ENCODE data around the gene SLC37A1.

Gene SLC37A1

GRCh38 chr21:42484966-42485365, 28.7 kb upstream of the SLC37A1 start:
- no peak overlapping the region for H3K4me3 ChIP-seq (ENCODE audit: low read depth in 1 of 2, low read length in 1 of 2)
- no peaks in the 10 kb centered on the region for H3K27me3 ChIP-seq
- no peak overlapping the region for H3K27ac ChIP-seq
- TF ChIP-seq CTCF (IDR thresholded peaks at IDR 0.05), result no peak
- no peaks in the 10 kb centered on the region for H3K4me1 ChIP-seq (ENCODE audit: control insufficient read depth in 1 of 2, insufficient read depth in 1 of 2, low read depth in 1 of 2, low read length in 1 of 2)
- H3K9me3 ChIP-seq, result no peaks in the 10 kb centered on the region
- H3K36me3 ChIP-seq, result no peaks in the 10 kb centered on the region

DNA sequence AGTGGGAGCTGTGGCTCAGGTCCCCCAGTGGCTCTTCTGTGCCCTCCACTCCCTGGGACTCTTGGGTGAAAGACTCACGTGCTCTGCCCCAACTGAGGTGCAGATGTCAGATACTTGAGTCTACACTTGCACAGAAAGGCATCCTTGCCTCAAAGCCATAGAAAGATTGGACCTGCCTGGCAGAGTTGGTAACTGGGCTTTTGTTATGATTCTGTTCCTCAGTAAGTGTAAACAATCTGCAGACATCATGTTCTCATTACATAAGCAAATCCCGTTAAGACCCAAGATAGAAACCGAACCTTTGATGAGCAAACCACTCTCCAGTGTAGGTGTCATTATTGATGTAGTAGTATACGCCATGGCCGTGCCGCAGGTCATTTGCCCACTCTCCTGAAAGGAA, 27.6 kb upstream of the SLC37A1 start:
- no peak for TF ChIP-seq CTCF (IDR thresholded peaks at IDR 0.05)
- peaks cover 3 to 4% of the 10 kb centered on the region in 2 experiments for H3K4me1 ChIP-seq (ENCODE audit: control insufficient read depth in 1 of 2, insufficient read depth in 1 of 2, low read depth in 1 of 2, low read length in 1 of 2)
- no peak overlapping the region for H3K27ac ChIP-seq
- no peaks in the 10 kb centered on the region for H3K27me3 ChIP-seq
- H3K36me3 ChIP-seq, result no peaks in the 10 kb centered on the region
- H3K9me3 ChIP-seq, result no peaks in the 10 kb centered on the region
- H3K4me3 ChIP-seq (ENCODE audit: low read depth in 1 of 2, low read length in 1 of 2), result no peak overlapping the region

- Histone ChIP-seq H3K27me3 (no peaks in the 10 kb centered on the region), H3K36me3 (no peaks in the 10 kb centered on the region), H3K9me3 (no peaks in the 10 kb centered on the region), H3K4me3 (ENCODE audit: low read depth in 1 of 2, low read length in 1 of 2) (no peak overlapping the region), H3K4me1 (ENCODE audit: control insufficient read depth in 1 of 2, insufficient read depth in 1 of 2, low read depth in 1 of 2, low read length in 1 of 2) (peaks cover 3 to 8% of the 10 kb centered on the region in 2 experiments), H3K27ac (no peak overlapping the region)
- no peak for TF ChIP-seq CTCF (IDR thresholded peaks at IDR 0.05)
Observed at GRCh38 chr21:42486531-42486930, 27.1 kb upstream of the SLC37A1 start.

DNA sequence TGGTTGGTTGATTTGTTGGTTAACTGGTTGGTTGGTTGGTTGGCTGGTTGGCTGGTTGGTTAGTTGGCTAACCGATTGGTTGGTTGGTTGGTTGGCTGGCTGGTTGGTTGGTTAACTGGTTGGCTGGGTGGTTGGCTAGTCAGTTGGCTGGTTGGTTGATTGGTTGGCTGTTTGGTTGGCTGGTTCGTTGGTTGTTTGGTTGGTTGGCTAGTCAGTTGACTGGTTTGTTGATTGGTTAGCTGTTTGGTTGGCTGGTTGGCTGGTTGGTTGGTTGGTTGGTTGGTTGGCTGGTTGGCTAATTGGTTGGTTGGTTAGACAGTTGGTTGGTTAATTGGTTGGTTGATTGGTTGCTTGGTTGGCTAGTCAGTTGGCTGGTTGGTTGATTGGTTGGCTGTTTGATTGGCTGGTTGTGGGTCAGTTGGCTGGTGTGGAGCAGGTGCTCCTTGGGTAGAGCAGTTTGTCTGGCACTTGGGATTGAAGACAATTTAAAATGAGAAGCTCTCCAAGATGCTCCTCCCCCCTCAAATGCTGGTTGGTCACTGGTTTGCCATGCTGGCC, 24.6 kb upstream of the SLC37A1 start:
- H3K4me3 ChIP-seq (ENCODE audit: low read depth in 1 of 2, low read length in 1 of 2), result no peak overlapping the region
- H3K9me3 ChIP-seq, result no peaks in the 10 kb centered on the region
- TF ChIP-seq CTCF (IDR thresholded peaks at IDR 0.05), result no peak
- no peaks in the 10 kb centered on the region for H3K27me3 ChIP-seq
- no peak overlapping the region for H3K27ac ChIP-seq
- no peaks in the 10 kb centered on the region for H3K36me3 ChIP-seq
- H3K4me1 ChIP-seq (ENCODE audit: control insufficient read depth in 1 of 2, insufficient read depth in 1 of 2, low read depth in 1 of 2, low read length in 1 of 2), result peaks cover 15 to 20% of the 10 kb centered on the region in 2 experiments

DNA sequence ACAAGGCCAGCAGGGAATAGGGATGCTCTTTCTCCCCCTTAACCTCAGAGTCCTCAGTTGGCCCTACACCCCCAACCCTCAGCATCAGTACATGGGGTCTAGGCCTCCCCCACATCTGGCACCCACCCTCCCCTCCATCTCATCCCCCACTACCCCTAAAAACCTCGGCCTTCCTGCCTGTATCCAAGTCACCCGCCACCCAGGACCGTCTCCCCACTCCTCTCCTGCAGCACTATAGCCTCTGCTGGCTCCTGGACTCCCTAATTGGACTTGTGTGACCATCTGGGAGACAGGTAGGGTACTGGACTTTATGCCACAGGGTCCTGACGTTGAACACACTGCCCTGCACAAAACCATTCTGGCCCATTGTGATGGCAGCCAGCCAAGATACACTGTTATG, 23.7 kb upstream of the SLC37A1 start:
- Histone ChIP-seq H3K4me3 (ENCODE audit: low read depth in 1 of 2, low read length in 1 of 2) (no peak overlapping the region), H3K27me3 (no peaks in the 10 kb centered on the region), H3K9me3 (no peaks in the 10 kb centered on the region), H3K4me1 (ENCODE audit: control insufficient read depth in 1 of 2, insufficient read depth in 1 of 2, low read depth in 1 of 2, low read length in 1 of 2) (peaks cover 15 to 20% of the 10 kb centered on the region in 2 experiments), H3K36me3 (no peaks in the 10 kb centered on the region), H3K27ac (no peak overlapping the region)
- no peak for TF ChIP-seq CTCF (IDR thresholded peaks at IDR 0.05)

DNA sequence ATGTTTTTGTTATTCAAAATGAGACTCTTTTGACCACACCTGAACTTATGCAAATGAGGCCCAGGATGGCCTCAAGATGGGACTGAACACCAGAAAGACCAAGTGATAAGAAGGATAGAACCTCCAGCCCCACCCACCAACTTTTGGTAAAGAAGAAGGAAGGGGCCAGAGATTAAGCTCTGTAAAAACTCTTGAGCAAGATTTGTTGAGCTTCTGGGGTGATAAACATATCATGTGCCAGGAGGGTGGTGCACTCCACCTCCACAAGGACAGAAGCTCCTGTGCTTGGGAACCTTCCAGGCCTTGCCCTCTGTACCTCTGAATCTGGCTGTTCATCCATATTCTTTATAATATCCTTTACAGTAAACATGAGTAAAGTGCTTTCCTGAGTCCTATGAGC, 22.9 kb upstream of the SLC37A1 start:
- no peaks in the 10 kb centered on the region for H3K9me3 ChIP-seq
- no peak overlapping the region for H3K27ac ChIP-seq
- H3K36me3 ChIP-seq, result no peaks in the 10 kb centered on the region
- no peak for TF ChIP-seq CTCF (IDR thresholded peaks at IDR 0.05)
- no peak overlapping the region for H3K4me3 ChIP-seq (ENCODE audit: low read depth in 1 of 2, low read length in 1 of 2)
- H3K4me1 ChIP-seq (ENCODE audit: control insufficient read depth in 1 of 2, insufficient read depth in 1 of 2, low read depth in 1 of 2, low read length in 1 of 2), result peaks cover 19 to 25% of the 10 kb centered on the region in 2 experiments
- H3K27me3 ChIP-seq, result no peaks in the 10 kb centered on the region
